ENCODE measurements around the gene TMEM229A.

DNA sequence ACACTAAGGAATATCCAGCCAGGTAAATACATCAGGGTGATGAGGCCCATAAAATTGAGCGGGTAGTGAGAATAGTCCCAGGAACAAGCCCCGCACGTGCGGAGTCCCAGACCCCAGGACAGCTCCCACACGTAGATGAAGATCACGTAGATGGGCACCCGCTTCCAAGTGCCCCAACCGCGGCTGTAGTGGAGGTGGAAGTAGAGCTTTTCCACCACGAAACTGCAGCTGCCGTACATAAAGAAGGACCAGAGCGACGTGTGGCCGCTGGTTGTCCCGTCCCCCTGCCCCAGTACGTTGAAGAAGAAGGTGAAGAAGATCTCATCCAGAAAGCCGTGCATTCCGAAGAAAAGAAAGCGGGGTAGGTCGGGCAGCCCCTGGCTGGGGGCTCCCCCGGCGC is 948 bp downstream of the TMEM229A start:
- TF ChIP-seq, protein P1, sequence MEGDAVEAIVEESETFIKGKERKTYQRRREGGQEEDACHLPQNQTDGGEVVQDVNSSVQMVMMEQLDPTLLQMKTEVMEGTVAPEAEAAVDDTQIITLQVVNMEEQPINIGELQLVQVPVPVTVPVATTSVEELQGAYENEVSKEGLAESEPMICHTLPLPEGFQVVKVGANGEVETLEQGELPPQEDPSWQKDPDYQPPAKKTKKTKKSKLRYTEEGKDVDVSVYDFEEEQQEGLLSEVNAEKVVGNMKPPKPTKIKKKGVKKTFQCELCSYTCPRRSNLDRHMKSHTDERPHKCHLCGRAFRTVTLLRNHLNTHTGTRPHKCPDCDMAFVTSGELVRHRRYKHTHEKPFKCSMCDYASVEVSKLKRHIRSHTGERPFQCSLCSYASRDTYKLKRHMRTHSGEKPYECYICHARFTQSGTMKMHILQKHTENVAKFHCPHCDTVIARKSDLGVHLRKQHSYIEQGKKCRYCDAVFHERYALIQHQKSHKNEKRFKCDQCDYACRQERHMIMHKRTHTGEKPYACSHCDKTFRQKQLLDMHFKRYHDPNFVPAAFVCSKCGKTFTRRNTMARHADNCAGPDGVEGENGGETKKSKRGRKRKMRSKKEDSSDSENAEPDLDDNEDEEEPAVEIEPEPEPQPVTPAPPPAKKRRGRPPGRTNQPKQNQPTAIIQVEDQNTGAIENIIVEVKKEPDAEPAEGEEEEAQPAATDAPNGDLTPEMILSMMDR (IDR thresholded peaks at IDR 0.05; ENCODE audit: borderline replicate concordance, extremely low read depth, low read length, poor library complexity, severe bottlenecking): no peak
- TF ChIP-seq EZH2 (IDR thresholded peaks at IDR 0.05; ENCODE audit: borderline replicate concordance, low read depth, low read length, severe bottlenecking): no peak

Measured in DND-41 (cell line).